ENCODE data around the gene NCAPD2.

The NCAPD2 gene

GRCh38 chr12:6540181-6540877, 46.4 kb downstream of the NCAPD2 start:
- DNase-seq (ENCODE audit: insufficient read length, low spot score) (no peak), FAIRE-seq (no peak)
- TF ChIP-seq CTCF (IDR thresholded peaks at IDR 0.05; ENCODE audit: insufficient read depth, missing control alignments) = no peak

GRCh38 chr12:6541371-6542165, 47.7 kb downstream of the NCAPD2 start:
- no peak for FAIRE-seq
- no peak for TF ChIP-seq CTCF (IDR thresholded peaks at IDR 0.05; ENCODE audit: insufficient read depth, missing control alignments)
- no peak for DNase-seq (ENCODE audit: insufficient read length, low spot score)

GRCh38 chr12:6542209-6543009, 48.5 kb downstream of the NCAPD2 start:
- FAIRE-seq = no peak
- no peak for TF ChIP-seq CTCF (IDR thresholded peaks at IDR 0.05; ENCODE audit: insufficient read depth, missing control alignments)

GRCh38 chr12:6546016-6546415, 52.1 kb downstream of the NCAPD2 start:
- no peak for TF ChIP-seq CTCF (IDR thresholded peaks at IDR 0.05; ENCODE audit: insufficient read depth, missing control alignments)
- FAIRE-seq (no peak), DNase-seq (ENCODE audit: insufficient read length, low spot score) (no peak)

More at GRCh38 chr12:6542209-6543009, 48.5 kb downstream of the NCAPD2 start:
- DNase-seq (ENCODE audit: insufficient read length, low spot score) = no peak

GRCh38 chr12:6547566-6547965, 53.7 kb downstream of the NCAPD2 start:
- FAIRE-seq = no peak
- TF ChIP-seq CTCF (IDR thresholded peaks at IDR 0.05; ENCODE audit: insufficient read depth, missing control alignments) = no peak
- DNase-seq (ENCODE audit: insufficient read length, low spot score) = no peak

GRCh38 chr12:6547987-6548386, 54.1 kb downstream of the NCAPD2 start:
- TF ChIP-seq CTCF (IDR thresholded peaks at IDR 0.05; ENCODE audit: insufficient read depth, missing control alignments) = no peak

More at GRCh38 chr12:6547987-6548386, 54.1 kb downstream of the NCAPD2 start:
- FAIRE-seq = no peak
- DNase-seq (ENCODE audit: insufficient read length, low spot score) = no peak

Measured in D721Med (cell line).